Fibroblast of lung (primary cell): ENCODE data around the gene MARVELD3.

Experiments used
- CTCF ChIP-seq, 2 donors: IDR thresholded peaks in 1 of 2; conservative IDR thresholded peaks in 1 of 2; 1 replicate in 1 of 2; 2 replicates in 1 of 2; pipeline ENCODE4 v1.5.1; 2011 to 2012; ENCODE audit warnings: low read length in 2 of 2, control low read depth in 1 of 2, inconsistent platforms in 1 of 2, low read depth in 1 of 2, mild to moderate bottlenecking in 1 of 2
- EZH2 ChIP-seq: IDR thresholded peaks from 2 replicates; pipeline ENCODE4 v1.5.1; 2012; ENCODE audit warnings: low read length, control low read depth, mild to moderate bottlenecking; ENCODE audit errors: missing control alignments

DNA sequence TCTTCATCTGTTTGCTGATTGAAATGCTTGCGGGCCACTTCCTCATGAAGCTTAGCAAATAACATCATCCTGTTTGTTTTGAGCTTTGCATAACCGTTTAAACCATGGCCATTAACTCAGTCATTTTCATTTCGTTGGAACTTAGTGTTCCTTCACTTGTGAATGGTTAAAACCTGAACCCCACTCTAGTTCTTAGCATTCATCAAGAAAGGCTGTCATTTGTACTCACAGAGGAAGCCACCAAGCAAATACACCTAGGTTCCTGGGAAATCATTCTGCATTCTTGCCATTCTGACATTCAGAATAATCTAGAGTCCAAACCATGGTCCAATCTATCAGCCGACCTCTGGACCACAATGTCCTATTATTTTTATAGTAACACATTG, 40.7 kb upstream of the MARVELD3 start:
- TF ChIP-seq EZH2: no peak
- no peak for TF ChIP-seq CTCF (conservative IDR thresholded peaks at IDR 0.05 in 1 of 2, IDR thresholded peaks at IDR 0.05 in 1 of 2; ENCODE audit: low read depth in 1 of 2, low read length in 2 of 2)
